Fibroblast of the aortic adventitia (primary cell): Measurements from ENCODE around the gene RPS14. TPM values are rescaled to one million over a fixed set of nuclear protein-coding genes. Genes with fewer than 3 reads are reported as not detected.
"Not testable (repeated sequence)": the region's sequence is repeated elsewhere in the genome, so short reads cannot be mapped to it uniquely, and the experiment has no call there.

ENCODE experiments used
- DNase-seq: peaks from one replicate; pipeline ENCODE4 v3.0.0-alpha.2; 2010; ENCODE audit warnings: low read depth
- H3K4me3 ChIP-seq: 2 replicates; pipeline ENCODE4 v1.5.1; 2011; ENCODE audit warnings: low read depth, mild to moderate bottlenecking, control low read depth, low read length, moderate library complexity
- total RNA-seq: library from RNA; depleted of rRNA; stranded (reverse); fragments of >200 nt; gene quantifications from 2 replicates; pipeline ENCODE4 v1.2.3, GENCODE V29; 2012; ENCODE audit warnings: low replicate concordance
- TF ChIP-seq, protein P1 (sequence below): IDR thresholded peaks from 2 replicates; pipeline ENCODE4 v1.5.1; 2011; ENCODE audit warnings: mild to moderate bottlenecking, low read length, control low read depth, inconsistent platforms; ENCODE audit not compliant: insufficient read depth

Gene RPS14
- total RNA-seq, 1 donor, result 3,861 TPM

- DNase-seq, result no peak
- TF ChIP-seq, protein P1, sequence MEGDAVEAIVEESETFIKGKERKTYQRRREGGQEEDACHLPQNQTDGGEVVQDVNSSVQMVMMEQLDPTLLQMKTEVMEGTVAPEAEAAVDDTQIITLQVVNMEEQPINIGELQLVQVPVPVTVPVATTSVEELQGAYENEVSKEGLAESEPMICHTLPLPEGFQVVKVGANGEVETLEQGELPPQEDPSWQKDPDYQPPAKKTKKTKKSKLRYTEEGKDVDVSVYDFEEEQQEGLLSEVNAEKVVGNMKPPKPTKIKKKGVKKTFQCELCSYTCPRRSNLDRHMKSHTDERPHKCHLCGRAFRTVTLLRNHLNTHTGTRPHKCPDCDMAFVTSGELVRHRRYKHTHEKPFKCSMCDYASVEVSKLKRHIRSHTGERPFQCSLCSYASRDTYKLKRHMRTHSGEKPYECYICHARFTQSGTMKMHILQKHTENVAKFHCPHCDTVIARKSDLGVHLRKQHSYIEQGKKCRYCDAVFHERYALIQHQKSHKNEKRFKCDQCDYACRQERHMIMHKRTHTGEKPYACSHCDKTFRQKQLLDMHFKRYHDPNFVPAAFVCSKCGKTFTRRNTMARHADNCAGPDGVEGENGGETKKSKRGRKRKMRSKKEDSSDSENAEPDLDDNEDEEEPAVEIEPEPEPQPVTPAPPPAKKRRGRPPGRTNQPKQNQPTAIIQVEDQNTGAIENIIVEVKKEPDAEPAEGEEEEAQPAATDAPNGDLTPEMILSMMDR, result no peak
- H3K4me3 ChIP-seq, result no peak overlapping the region
Measured at GRCh38 chr5:150419630-150420270, 29.8 kb downstream of the RPS14 start.

GRCh38 chr5:150413902-150414790 is 35.4 kb downstream of the RPS14 start:
- H3K4me3 ChIP-seq, DNase-seq: not testable (repeated sequence)

DNA sequence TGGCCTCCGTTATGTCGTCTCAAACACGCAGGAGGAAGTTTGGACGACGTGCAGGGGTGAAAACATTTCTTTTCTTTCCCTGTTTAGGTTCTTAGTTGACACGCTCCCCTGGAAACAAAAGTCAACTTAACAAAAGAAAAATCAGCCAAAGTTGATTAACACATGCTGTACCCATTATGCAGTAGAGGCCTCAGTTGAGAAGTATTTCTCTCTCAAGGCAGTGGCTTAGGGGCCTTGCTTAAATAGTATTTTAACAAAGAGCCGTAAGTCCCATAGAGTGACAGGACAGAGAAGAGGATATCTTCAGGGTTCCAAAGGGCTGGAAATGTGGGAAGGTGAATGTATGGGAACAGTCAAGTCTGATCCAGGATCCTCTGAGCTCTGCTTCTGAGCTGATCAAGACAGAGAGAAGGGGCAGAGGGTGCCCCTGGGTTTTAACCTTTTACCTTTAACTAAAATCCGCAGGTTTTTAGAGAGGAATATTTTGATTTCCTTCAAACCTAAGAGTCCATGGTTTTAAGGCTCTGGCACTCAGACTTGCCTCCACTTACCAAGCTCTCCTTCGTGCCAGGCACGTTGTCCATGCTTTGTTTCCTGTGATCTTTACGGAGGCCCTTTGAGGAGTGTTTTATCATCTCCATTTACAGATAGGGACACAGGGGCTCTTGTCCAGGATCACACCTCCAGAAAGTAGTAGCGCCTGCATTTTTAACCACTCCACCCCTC is 36.2 kb downstream of the RPS14 start:
- no peak overlapping the region for H3K4me3 ChIP-seq
- DNase-seq, result no peak
- TF ChIP-seq, protein P1, result no peak

DNA sequence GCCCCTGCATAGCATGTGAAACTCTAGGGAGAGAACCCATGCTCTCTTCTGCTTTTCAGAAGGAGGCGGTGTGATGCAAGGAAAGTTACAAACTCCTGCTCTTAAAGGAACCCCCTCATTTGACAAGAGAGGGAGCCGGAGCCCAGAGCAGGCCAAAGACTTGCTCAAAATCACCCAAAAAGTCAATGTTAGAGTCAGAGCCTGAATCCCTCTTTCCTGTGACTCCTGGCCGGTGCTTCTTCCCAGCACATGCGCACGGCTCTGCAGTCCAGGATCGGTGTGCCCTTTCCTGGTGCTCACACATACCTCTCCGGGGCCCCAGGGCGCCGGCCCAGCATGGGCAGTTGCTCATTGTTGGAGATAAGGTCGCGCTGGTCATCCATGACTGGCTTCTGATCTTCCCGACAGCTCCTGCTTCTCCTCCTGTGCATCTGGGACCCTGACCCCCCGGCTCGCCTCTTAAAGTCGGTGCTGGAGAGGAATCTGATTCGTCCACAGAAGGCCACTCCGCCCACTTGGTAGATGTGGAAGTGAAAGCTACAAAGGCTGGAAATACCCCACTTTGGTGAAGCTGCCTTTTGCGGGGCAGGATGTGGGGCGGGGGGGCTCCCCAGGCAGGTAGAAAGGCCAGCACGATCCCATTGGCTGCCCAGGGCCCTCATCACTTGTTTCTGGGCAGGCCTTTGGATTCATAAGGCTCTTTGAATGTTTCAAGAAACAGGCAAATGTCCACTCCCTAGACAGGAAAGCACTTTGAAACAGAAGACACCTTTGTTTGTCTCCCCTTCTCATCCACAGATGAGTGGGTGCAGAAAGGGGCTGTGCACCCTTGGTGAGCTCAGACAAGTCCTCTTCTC is 37.0 kb downstream of the RPS14 start, which contains the start of gene CD74:
CD74 (minus strand) TSS at position 592 of the 857 bp plus-strand sequence; CDS start at position 431, 161 bp downstream.
- TF ChIP-seq, protein P1, result no peak
- no peak within 1 kb of the TSS for H3K4me3 ChIP-seq
- peak; percentile 44 for DNase-seq

- no peak for DNase-seq
- no peak overlapping the region for H3K4me3 ChIP-seq
- TF ChIP-seq, protein P1, result no peak
Measured at GRCh38 chr5:150411245-150411979, 38.1 kb downstream of the RPS14 start.

DNA sequence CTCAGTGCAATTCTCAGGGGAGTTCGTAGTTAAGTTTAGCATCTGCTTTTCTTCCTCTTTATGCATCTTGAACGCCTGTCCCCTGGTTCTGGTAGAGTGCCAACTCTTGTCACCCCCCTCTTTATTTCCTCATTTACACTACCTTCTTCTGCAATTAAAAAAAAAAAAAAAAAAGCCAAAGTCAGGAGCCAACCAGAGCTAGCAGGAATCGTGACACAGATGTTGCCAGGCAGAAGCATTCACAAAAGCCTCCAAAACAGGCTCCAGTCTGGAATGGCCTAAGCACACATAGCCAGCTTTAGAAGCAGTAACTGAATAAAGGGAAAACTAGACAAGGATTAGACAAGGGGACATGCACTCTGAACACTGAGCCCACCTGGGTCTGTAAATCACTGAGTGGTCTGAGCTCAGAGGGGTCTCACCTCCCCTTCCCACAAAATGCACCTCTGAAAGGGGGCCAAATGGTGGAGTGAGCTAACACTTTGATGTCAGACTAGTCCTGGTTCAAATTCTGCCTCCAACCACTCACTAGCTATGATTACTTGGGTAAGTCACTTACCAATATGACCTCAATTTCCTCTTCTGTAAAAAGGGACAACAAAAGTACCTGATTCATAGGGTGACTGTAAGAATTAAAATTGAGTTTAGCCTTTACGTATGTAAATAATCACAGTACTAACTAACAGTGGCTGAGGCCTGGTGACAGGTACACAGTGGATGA is 38.9 kb downstream of the RPS14 start:
- TF ChIP-seq, protein P1, result no peak
- peak; percentile 82 for DNase-seq
- no peak overlapping the region for H3K4me3 ChIP-seq
